HepG2 (cell line): ENCODE data around the gene GPR156. TPM values are rescaled to one million over a fixed set of nuclear protein-coding genes. Genes with fewer than 3 reads are reported as not detected.

Experiments
- ATAC-seq: fragments of 200-7000 bp; cut with Tn5 transposase; 3 replicates; pipeline ENCODE4 v1.9.1; 2020; ENCODE audit warnings: mild to moderate bottlenecking, moderate library complexity
- BruUV-seq: library from RNA; stranded (reverse); fragments of 400-500 nt; replicated peaks from 2 replicates; lab custom pipeline; 2021; lab: Mats Ljungman, UMichigan
- CTCF ChIA-PET: fragments of 300-600 bp; formaldehyde crosslinking; extraction: SDS; loops from one replicate; lab custom pipeline; 2021; ENCODE audit warnings: low total read pairs, inconsistent platforms, low intra/inter-chr PET ratio; lab: Yijun Ruan, JAX
- POLR2A ChIA-PET: fragments of 350-600 bp; sonication (Branson Sonifier 250); formaldehyde crosslinking; loops from one replicate; lab custom pipeline; 2020; ENCODE audit warnings: antibody characterized with exemption, inconsistent platforms; lab: Yijun Ruan, JAX
- DNase-seq: peaks from one replicate; pipeline ENCODE4 v3.0.0-alpha.2; 2015; ENCODE audit warnings: low spot score
- FAIRE-seq: peaks from 3 replicates; lab custom pipeline; 2011; peaks lifted over from hg19 to GRCh38; lab: Jason Lieb, UNC
- H2AFZ ChIP-seq: one replicate; pipeline ENCODE4 v1.6.1; 2011; ENCODE audit warnings: low read length, inconsistent platforms
- H3K27ac ChIP-seq: fragments of 300-600 bp; 3 replicates; pipeline ENCODE4 v1.8.0; 2011; ENCODE audit warnings: mixed run types, mild to moderate bottlenecking, mixed read lengths, low read length, inconsistent platforms; ENCODE audit not compliant: insufficient read depth; ENCODE audit errors: extremely low read length
- H3K27me3 ChIP-seq, 2 experiments: fragments of 200-600 bp in 1 of 2; 2 replicates in 1 of 2; 3 replicates in 1 of 2; pipeline versions ENCODE4 v1.6.0 to v1.8.0; 2011; ENCODE audit warnings: low read length in 2 of 2, mild to moderate bottlenecking in 2 of 2, moderate library complexity in 2 of 2, inconsistent platforms in 1 of 2; ENCODE audit not compliant: insufficient read depth in 2 of 2, control insufficient read depth in 1 of 2
- H3K36me3 ChIP-seq, 2 experiments: fragments of 200-600 bp in 1 of 2; replicated peaks in 1 of 2; 2 replicates in 1 of 2; 3 replicates in 1 of 2; pipeline versions ENCODE4 v1.5.1 to v1.8.0; 2011; ENCODE audit warnings: low read length in 2 of 2, inconsistent platforms in 1 of 2; ENCODE audit not compliant: insufficient read depth in 2 of 2, control insufficient read depth in 1 of 2
- H3K4me1 ChIP-seq: 2 replicates; pipeline ENCODE4 v1.5.1; 2012; ENCODE audit warnings: low read length, inconsistent platforms; ENCODE audit not compliant: insufficient read depth
- H3K4me2 ChIP-seq: 2 replicates; pipeline ENCODE4 v1.6.0; 2011; ENCODE audit warnings: low read depth, low read length, inconsistent platforms
- H3K4me3 ChIP-seq, 3 experiments: fragments of 200-600 bp in 1 of 3; sonication (generic), shearing (Covaris generic) in 1 of 3; replicated peaks in 1 of 3; 2 replicates each; pipeline ENCODE4 v1.5.1; 2011 to 2016; ENCODE audit warnings: low read length in 3 of 3, inconsistent platforms in 2 of 3, low read depth in 2 of 3, mild to moderate bottlenecking in 2 of 3, control low read depth in 1 of 3, mixed read lengths in 1 of 3; ENCODE audit not compliant: insufficient read depth in 1 of 3
- H3K79me2 ChIP-seq: one replicate; pipeline ENCODE4 v1.6.1; 2011; ENCODE audit warnings: low read length, inconsistent platforms; ENCODE audit not compliant: insufficient read depth
- H3K9ac ChIP-seq: 2 replicates; pipeline ENCODE4 v1.6.0; 2011; ENCODE audit warnings: mild to moderate bottlenecking, low read depth, low read length, inconsistent platforms; ENCODE audit not compliant: insufficient read depth
- H3K9me3 ChIP-seq: 2 replicates; pipeline ENCODE4 v1.5.1; 2012; ENCODE audit warnings: mild to moderate bottlenecking, low read length
- H4K20me1 ChIP-seq: 2 replicates; pipeline ENCODE4 v1.6.0; 2011; ENCODE audit warnings: inconsistent platforms, mild to moderate bottlenecking, low read length, moderate library complexity; ENCODE audit not compliant: insufficient read depth
- HMG20B ChIP-seq: conservative IDR thresholded peaks from 2 replicates; pipeline ENCODE4 v1.6.1; 2016; ENCODE audit warnings: missing genetic modification reagents, missing compliant biosample characterization
- HNRNPUL1 ChIP-seq: fragments of 200-400 bp; formaldehyde crosslinking; IDR thresholded peaks from 2 replicates; pipeline ENCODE4 v1.6.1; 2017; ENCODE audit warnings: low read depth, mild to moderate bottlenecking, low read length, moderate library complexity
- ISX ChIP-seq: sonication (generic); formaldehyde crosslinking; conservative IDR thresholded peaks from 2 replicates; pipeline ENCODE4 v1.5.0; 2020; ENCODE audit warnings: missing genetic modification reagents
- PRMT3 ChIP-seq: sonication (generic); formaldehyde crosslinking; IDR thresholded peaks from 2 replicates; pipeline ENCODE4 v1.8.1; 2022; ENCODE audit warnings: low read depth, mild to moderate bottlenecking, moderate library complexity, missing genetic modification reagents, borderline replicate concordance
- RARA ChIP-seq: IDR thresholded peaks from 2 replicates; pipeline ENCODE4 v1.6.1; 2016; ENCODE audit warnings: missing genetic modification reagents, missing compliant biosample characterization
- RFX1 ChIP-seq: fragments of 450-650 bp; IDR thresholded peaks from 2 replicates; pipeline ENCODE4 v1.6.1; 2017
- TAF15 ChIP-seq: fragments of 200-400 bp; formaldehyde crosslinking; IDR thresholded peaks from one replicate; pipeline ENCODE4 v1.6.1; 2018; ENCODE audit warnings: mild to moderate bottlenecking, low read depth, low read length; ENCODE audit not compliant: poor library complexity, severe bottlenecking
- TRIM24 ChIP-seq: sonication (generic); formaldehyde crosslinking; IDR thresholded peaks from 2 replicates; pipeline ENCODE4 v1.8.0; 2022; ENCODE audit warnings: mild to moderate bottlenecking, missing genetic modification reagents
- ZBTB37 ChIP-seq: sonication (generic); formaldehyde crosslinking; IDR thresholded peaks from 2 replicates; pipeline ENCODE4 v1.4.0; 2020; ENCODE audit warnings: mild to moderate bottlenecking, missing genetic modification reagents
- ZNF230 ChIP-seq: sonication (generic); formaldehyde crosslinking; IDR thresholded peaks from 2 replicates; pipeline ENCODE4 v1.4.0; 2020; ENCODE audit warnings: mild to moderate bottlenecking, missing genetic modification reagents
- WGBS: methylation state at CpG from one replicate; pipeline ENCODE4 v1.1.6; 2017; ENCODE audit warnings: low lambda C conversion rate; 5-methylcytosine and 5-hydroxymethylcytosine counted together
- in situ Hi-C: cut with HindIII; loops from 2 replicates; pipeline ENCODE4 v1.10.0; 2017; ENCODE audit warnings: low pct_unique_long_range_greater_than_20kb; ENCODE audit not compliant: extremely low pct_ligation_motif_present
- intact Hi-C: fragments of 100-400 bp; cut with micrococcal nuclease; formaldehyde crosslinking; loops from one replicate; pipeline ENCODE4 v1.10.0; 2022; ENCODE audit not compliant: unreplicated experiment
- polyA plus RNA-seq, 8 experiments: library from polyadenylated mRNA; depleted of rRNA in 3 of 8; stranded (reverse) in 7 of 8; unstranded in 1 of 8; fragments of >200 nt; fragmentation: Illumina TruSeq in 4 of 8; extraction: Trizol in 4 of 8; gene quantifications; 2 replicates each; pipeline versions ENCODE4 v1.2.1 to v1.2.3, GENCODE V29; 2011 to 2016; ENCODE audit warnings: low read depth in 4 of 8, missing spikeins in 1 of 8, mixed read lengths in 1 of 8; ENCODE audit not compliant: insufficient read depth in 1 of 8
- total RNA-seq, 5 experiments: library from RNA; depleted of rRNA; stranded (reverse); fragments of >200 nt; fragmentation: Illumina TruSeq; extraction: Trizol; gene quantifications; 2 replicates each; pipeline ENCODE4 v1.2.3, GENCODE V29; 2016; ENCODE audit warnings: low read depth in 1 of 5

The GPR156 gene
- total and polyA plus RNA-seq, 2 of the 13 experiments (the other 11 are each of a cell fraction or from before 2014, with no cell fraction given) = not detected

- no peak for FAIRE-seq
- Histone ChIP-seq H3K9me3 (peaks cover 24% of the 10 kb centered on the region), H3K4me3 (no peak overlapping the region), H3K36me3 (no peaks in the 10 kb centered on the region), H3K27ac (no peak overlapping the region), H3K27me3 (no peaks in the 10 kb centered on the region), H2AFZ (no peak overlapping the region)
- no peak for DNase-seq
- intact Hi-C loops = no loop called here
- ATAC-seq = no peak
- in situ Hi-C loops = no loop called here
- TF ChIP-seq RFX1 = no peak
- TF ChIP-seq ZBTB37 (CRISPR knock-in tag) = no peak
- no peak for TF ChIP-seq TAF15
- TF ChIP-seq, all 625 proteins: peak for 0
- ChIA-PET POLR2A (no interaction called here), CTCF (no interaction called here)
- H4K20me1 ChIP-seq = no peaks in the 10 kb centered on the region
- H3K79me2 ChIP-seq = no peaks in the 10 kb centered on the region
- no peak overlapping the region for H3K9ac ChIP-seq
- H3K4me2 ChIP-seq = no peak overlapping the region
- no TSS peak for BruUV-seq
- H3K4me1 ChIP-seq = peaks cover 18% of the 10 kb centered on the region
Measured at GRCh38 chr3:120155108-120155507, 129.9 kb downstream of the GPR156 start.

GRCh38 chr3:120153294-120153693, 131.7 kb downstream of the GPR156 start:
- FAIRE-seq (no peak), ATAC-seq (no peak)
- H2AFZ ChIP-seq = no peak overlapping the region
- no peak overlapping the region for H3K27ac ChIP-seq
- no peak overlapping the region for H3K4me2 ChIP-seq
- H3K4me3 ChIP-seq = no peak overlapping the region
- peaks cover 24% of the 10 kb centered on the region for H3K4me1 ChIP-seq
- H3K9ac ChIP-seq = no peak overlapping the region
- H3K79me2 ChIP-seq = no peaks in the 10 kb centered on the region
- BruUV-seq = no TSS peak
- TF ChIP-seq ISX (CRISPR knock-in tag) (no peak), HNRNPUL1 (no peak), ZNF230 (CRISPR knock-in tag) (no peak), HMG20B (no peak), TRIM24 (no peak), RARA (no peak), PRMT3 (no peak)
- TF ChIP-seq, all 625 proteins: peak for 0
- ChIA-PET POLR2A (no interaction called here), CTCF (no interaction called here)
- intact Hi-C loops = no loop called here
- Histone ChIP-seq H3K9me3 (peaks cover 24% of the 10 kb centered on the region), H3K36me3 (no peaks in the 10 kb centered on the region), H3K27me3 (no peaks in the 10 kb centered on the region), H4K20me1 (no peaks in the 10 kb centered on the region)
- DNase-seq = no peak
- 12% methylated on average over 2 of the region's 2 CpGs for WGBS
- in situ Hi-C loops = no loop called here
